NCI-H2081 (cell line): ENCODE data around the gene HENMT1.

Experiments
- DNase-seq, 2 experiments: peaks; one replicate each; lab custom pipeline; 2025; lab: John Stamatoyannopoulos, UW

HENMT1 gene

DNA sequence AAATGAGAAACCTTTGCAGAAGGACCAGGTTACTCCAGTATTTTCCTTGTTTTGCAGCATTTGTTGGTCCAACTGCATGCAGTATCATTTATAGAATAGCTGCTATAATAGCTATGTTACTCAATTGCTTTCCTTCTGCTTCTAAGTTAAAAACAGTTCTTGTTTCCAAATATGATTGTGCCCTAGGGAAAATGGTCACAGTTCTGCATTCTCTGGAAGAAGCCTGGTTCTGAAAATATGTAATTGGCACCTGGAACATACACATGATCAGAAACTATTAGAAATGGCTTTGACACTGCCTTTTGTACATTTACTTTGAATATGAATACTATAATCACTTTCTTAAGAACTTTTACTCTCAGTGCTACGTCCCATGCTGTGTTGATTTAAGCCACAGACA, 33.6 kb downstream of the HENMT1 start:
- DNase-seq, result no peak

DNA sequence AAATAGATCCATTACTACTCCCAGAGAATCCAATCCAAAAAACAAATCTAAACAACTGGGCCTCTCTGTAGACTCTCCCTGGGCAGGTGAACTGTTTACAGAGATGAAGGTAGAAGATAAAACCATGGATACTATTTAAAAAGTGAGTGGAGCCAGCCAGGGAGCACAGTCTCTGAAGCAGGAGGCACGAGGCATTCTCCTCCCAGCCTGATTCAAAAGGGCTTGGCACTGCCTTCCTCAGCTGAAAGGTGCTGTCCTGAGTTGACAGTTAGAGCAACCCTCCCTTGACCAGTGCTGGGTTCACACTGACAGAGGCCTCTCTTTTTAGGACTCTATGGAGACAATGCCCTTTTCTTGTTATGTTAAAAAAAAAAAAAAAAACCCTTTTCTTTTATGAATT, 36.8 kb downstream of the HENMT1 start:
- DNase-seq, result no peak

GRCh38 chr1:108617724-108618056, 43.2 kb downstream of the HENMT1 start:
- DNase-seq, result no peak

GRCh38 chr1:108617008-108617723, 43.7 kb downstream of the HENMT1 start:
- DNase-seq, result no peak

- DNase-seq, result no peak
These were observed 45.3 kb downstream of the HENMT1 start for GRCh38 chr1:108615544-108615943.

GRCh38 chr1:108612496-108612895, 48.4 kb downstream of the HENMT1 start:
- no peak for DNase-seq

DNA sequence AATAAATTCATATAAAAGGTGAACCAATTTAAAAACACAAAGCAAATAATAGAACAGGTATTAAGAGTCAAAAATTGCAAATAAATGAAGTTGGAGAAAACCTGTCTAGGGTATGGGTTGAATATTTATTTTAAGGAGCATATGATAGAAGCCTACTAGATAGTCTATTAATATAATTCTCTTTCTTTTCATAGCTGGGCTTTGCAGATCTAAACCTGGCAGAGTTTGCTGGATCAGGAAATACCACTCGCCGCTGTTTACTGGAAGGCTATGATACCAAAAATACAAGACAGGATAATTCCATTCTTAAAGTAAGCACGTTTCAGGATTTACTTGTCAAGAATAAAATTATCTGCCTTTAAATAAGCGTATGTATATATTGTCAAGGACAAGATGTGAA, 48.9 kb downstream of the HENMT1 start:
- DNase-seq, result no peak

DNA sequence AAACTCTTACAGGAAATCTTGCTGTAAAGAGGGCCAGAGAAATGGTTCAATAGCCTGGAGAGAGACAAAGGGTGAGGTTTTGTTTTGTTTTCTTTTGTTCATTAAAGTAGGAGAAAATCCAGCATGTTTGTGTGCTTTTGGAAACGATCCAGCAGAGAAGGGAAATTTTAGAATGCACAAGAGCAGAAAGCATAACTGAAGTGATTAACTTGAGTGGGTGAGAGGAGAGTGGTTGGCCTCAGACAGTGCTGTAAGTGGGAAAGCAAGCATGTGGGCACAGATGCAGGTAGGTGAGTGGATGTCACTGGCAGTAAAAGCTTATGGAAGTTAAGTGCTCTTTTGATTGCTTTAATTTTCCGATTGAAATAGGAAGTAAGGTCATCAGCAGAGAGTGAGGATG, 50.8 kb downstream of the HENMT1 start:
- DNase-seq, result peak; percentile 15 to 52

DNA sequence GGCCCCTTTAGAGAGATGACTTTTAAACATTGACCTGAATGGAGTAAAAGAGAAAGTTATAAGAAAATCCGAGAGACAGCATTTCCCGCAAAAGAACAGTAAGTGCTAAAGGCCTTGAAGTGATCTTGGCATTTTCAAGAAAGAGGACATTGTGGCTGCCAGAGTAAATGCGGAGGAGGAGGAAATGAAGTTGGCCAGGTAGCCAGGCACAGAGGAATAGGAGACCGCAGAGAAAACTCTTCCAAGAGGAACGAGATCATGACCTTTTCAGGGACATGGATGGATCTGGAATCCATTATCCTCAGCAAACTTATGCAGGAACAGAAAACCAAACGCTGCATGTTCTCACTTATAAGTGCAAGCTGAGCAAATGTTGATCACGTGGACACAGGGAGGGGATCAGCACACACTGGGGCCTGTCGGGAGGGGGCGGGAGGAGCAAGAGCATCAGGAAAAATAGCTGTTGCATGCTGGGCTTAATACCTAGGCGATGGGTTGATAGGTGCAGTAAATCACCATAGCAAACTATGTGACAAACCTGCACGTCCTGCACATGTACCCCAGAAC, 51.3 kb downstream of the HENMT1 start:
- peak; percentile 23 to 57 for DNase-seq

DNA sequence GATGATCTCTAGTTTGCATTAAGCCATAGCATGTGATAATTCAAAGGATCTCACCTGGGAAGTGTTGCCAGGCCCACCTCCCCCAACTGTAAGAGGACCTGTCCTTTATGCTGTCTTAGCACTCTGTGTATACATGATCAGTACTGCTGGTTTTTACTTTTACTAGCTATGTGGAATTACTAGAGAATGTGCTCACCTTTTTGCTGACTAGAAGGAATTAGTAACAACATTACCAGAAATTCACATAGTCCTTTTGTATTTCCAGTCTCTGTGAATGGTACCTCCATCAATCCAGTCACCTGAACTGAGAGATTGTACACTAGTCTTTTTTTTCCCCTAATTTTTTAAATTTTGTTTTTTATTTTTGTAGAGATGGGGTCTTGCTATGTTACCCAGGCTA, 54.4 kb downstream of the HENMT1 start:
- no peak for DNase-seq

- DNase-seq, result no peak
These were observed 55.3 kb downstream of the HENMT1 start for GRCh38 chr1:108605633-108606032.

DNA sequence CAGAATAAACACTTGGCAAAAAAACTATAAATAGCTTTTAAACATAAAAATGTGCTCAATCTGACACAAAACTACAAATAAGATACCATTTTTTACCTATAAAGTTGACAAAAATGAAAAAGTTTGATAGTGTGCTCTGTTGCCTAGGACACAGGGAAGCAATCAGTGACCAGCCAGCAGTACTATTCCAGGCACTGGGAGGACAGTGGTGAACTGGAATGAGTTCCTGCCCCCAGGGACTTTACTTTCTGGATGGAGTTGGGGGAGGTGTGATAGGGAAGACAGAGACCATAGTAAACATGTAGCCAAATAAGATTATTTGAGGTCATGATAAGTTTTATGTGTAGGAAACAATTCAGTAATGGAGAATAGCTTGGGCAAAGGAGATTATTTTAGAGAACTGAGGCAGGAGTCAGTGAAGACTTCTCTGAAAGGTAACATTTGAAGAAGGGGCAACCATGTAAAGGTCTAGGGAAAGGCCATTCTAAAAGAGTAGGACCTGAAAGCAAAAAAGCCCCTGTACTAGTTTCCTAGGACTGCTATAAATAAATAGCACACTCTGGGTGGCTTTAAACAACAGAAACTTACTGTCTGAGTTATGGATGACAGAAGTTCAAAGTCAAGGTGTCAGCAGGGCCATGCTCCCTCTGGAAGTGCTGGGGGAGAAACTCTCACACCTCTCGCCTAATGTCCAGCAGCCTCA, 59.0 kb downstream of the HENMT1 start:
- no peak for DNase-seq

DNA sequence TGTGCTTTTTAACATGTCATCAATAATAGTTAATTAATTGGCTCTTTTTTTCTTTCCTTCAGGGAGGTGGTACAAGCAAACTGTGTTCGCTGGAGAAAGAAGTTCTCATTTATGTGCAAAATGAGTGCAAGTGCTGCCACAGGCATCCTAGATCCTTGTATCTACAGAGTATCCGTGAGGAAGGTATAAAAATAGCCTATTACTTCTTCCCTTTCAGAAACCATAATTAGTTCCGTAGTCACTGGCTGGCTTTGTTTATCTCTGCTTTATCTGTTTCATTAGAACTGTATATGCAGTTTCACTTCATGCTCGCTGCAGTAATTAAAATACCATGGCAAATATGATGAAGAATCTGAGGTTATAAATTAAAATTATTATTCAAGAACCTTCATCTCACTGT, 60.4 kb downstream of the HENMT1 start:
- no peak for DNase-seq

DNA sequence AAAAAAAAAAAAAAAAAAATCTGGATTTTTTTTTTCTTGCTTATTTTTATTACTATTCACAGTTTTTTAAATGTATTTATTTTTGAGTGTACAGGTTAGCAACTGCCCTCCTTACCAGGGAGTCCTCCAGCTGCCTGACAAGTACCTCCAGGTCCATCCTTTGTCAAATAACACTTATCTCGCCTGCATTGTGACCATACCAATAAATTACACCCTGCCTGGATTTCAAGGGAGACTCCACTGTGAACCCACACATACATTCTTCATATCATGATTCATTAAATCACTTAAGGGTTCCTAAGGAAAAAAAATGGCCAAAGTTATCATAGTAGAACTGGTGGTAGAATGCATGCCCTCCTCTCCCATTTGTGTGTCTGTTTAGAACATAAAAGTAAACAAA, 62.6 kb downstream of the HENMT1 start:
- no peak for DNase-seq
